ENCODE measurements around the gene IGFBP3.
A peak's percentile ranks its signal among the peaks of the same experiment; 100 is the strongest.

Gene IGFBP3

GRCh38 chr7:45890125-45890901 lies 30.8 kb downstream of the IGFBP3 start:
- DNase-seq (ENCODE audit: extremely low read depth, low read depth), result no peak
- no peak for TF ChIP-seq CTCF (IDR thresholded peaks at IDR 0.05; ENCODE audit: low read depth, low read length, missing control alignments)
- no peak overlapping the region for H3K4me3 ChIP-seq (replicated peaks; ENCODE audit: low read depth, low read length)

DNA sequence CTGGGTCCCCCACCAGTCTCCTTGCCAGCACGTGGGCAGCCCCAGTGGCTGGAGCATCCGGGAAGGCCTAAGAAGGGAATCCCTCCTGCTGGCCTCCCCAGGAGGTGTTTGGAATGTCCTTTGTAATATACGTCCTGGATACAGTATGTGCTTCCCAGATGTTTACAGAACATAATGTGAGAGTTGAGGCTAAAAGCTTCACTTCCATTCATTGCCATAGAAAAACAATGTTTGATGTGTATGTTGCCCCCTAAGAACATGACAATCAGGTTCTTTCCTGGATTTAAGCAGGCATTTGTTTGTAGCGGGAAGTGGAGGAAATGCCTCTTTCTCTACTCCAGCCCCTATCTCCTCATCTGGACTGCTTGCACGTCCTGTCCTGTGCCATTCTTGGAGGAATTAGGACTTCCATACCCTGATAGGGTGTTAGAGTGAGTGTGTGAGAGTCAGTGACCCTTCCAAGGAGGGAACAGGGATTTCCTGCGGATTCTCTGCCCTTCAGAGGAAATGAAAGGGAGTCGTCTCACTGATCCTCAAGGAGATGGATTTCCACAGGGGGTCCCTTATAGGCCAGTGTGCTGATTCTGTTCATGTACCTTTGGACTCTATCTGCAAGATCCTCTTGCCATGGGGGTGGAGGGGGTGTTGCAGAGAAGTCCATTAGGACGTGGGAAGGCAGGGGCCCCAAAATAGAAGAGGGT lies 31.6 kb downstream of the IGFBP3 start:
- no peak overlapping the region for H3K4me3 ChIP-seq (replicated peaks; ENCODE audit: low read depth, low read length)
- DNase-seq (ENCODE audit: extremely low read depth, low read depth), result no peak
- no peak for TF ChIP-seq CTCF (IDR thresholded peaks at IDR 0.05; ENCODE audit: low read depth, low read length, missing control alignments)

GRCh38 chr7:45888993-45889366 lies 32.1 kb downstream of the IGFBP3 start:
- TF ChIP-seq CTCF (IDR thresholded peaks at IDR 0.05; ENCODE audit: low read depth, low read length, missing control alignments), result no peak

GRCh38 chr7:45888185-45888992 lies 32.7 kb downstream of the IGFBP3 start, which contains the start of gene IGFBP1:
Gene IGFBP1 (plus strand): TSS chr7:45888488. CDS start chr7:45888653, 165 bp downstream.
- TF ChIP-seq CTCF (IDR thresholded peaks at IDR 0.05; ENCODE audit: low read depth, low read length, missing control alignments), result no peak
- DNase-seq (ENCODE audit: extremely low read depth, low read depth), result no peak
- peak within 1 kb of the TSS; percentile 25 for H3K4me3 ChIP-seq (replicated peaks; ENCODE audit: low read depth, low read length)

More at GRCh38 chr7:45888993-45889366, 32.1 kb downstream of the IGFBP3 start:
- DNase-seq (ENCODE audit: extremely low read depth, low read depth), result no peak
- peak overlapping the region; percentile 25; the same call in 1 of the 2 replicates for H3K4me3 ChIP-seq (replicated peaks; ENCODE audit: low read depth, low read length)

- H3K4me3 ChIP-seq (replicated peaks; ENCODE audit: low read depth, low read length), result no peak overlapping the region
- no peak for DNase-seq (ENCODE audit: extremely low read depth, low read depth)
- no peak for TF ChIP-seq CTCF (IDR thresholded peaks at IDR 0.05; ENCODE audit: low read depth, low read length, missing control alignments)
These were observed 34.0 kb downstream of the IGFBP3 start for GRCh38 chr7:45886931-45887667.

DNA sequence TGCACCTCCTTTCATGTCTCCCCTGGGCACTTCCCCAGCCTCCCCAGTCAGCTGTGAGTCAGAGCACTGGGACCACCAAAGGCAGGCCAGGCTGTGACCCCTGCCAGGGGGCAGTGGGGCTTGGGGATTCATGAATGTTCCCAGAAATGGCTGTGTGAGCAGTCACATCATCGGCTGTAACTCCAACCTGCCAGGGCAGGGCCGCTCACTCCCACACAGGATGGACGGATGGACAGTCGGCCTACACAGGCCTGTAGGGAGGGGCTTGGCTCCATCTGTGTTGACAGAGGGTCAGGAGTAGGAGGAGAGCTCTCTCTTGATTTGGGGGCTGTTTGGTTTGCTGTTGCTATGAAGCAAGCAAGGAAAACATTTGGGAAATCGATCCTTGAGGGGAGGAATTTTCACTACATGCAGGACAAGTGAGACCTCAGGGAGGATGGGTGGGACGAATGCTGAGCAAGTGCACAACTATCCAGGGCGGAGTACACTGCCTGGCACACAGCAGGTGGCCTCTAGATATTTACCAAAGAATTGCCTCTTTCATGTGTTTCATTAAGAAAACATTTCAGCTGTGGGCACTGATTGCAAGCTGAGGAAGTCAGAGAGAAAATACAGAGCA lies 35.7 kb downstream of the IGFBP3 start:
- H3K4me3 ChIP-seq (replicated peaks; ENCODE audit: low read depth, low read length), result no peak overlapping the region
- no peak for TF ChIP-seq CTCF (IDR thresholded peaks at IDR 0.05; ENCODE audit: low read depth, low read length, missing control alignments)
- DNase-seq (ENCODE audit: extremely low read depth, low read depth), result no peak
